Heart right ventricle (tissue), 16 donors: ENCODE data around the gene SLC34A1. TPM values are rescaled to one million over a fixed set of nuclear protein-coding genes. Genes with fewer than 3 reads are reported as not detected.

Experiments
- ATAC-seq, 8 donors: fragments of 200-7000 bp; cut with Tn5 transposase; one replicate each; pipeline ENCODE4 v1.9.1; 2020; ENCODE audit warnings: mild to moderate bottlenecking in 8 of 8, moderate library complexity in 8 of 8, moderate number of reproducible peaks in 1 of 8
- DNase-seq, 2 donors: peaks; one replicate each; pipeline ENCODE4 v3.0.0-alpha.2; 2020
- H3K27ac ChIP-seq, 10 donors: fragments of 200-600 bp; sonication (generic) in 2 of 10; one replicate each; pipeline versions ENCODE4 v1.5.0 to v1.8.0; 2020 to 2022; ENCODE audit warnings: mild to moderate bottlenecking in 3 of 10
- H3K27me3 ChIP-seq, 7 donors: fragments of 200-600 bp; one replicate each; pipeline ENCODE4 v1.8.0; 2021 to 2022; ENCODE audit warnings: mild to moderate bottlenecking in 2 of 7
- H3K36me3 ChIP-seq, 9 donors: fragments of 200-600 bp; sonication (generic) in 1 of 9; one replicate each; pipeline versions ENCODE4 v1.5.0 to v1.8.0; 2020 to 2022; ENCODE audit warnings: mild to moderate bottlenecking in 2 of 9
- H3K4me1 ChIP-seq, 9 donors: fragments of 200-600 bp; sonication (generic) in 1 of 9; one replicate each; pipeline versions ENCODE4 v1.5.0 to v1.8.0; 2020 to 2022; ENCODE audit warnings: mild to moderate bottlenecking in 4 of 9
- H3K4me3 ChIP-seq, 10 donors: fragments of 200-600 bp; sonication (generic) in 2 of 10; one replicate each; pipeline versions ENCODE4 v1.5.0 to v1.8.0; 2020 to 2022; ENCODE audit warnings: mild to moderate bottlenecking in 7 of 10, moderate library complexity in 2 of 10
- H3K9me3 ChIP-seq, 11 donors: fragments of 200-600 bp in 10 of 11; sonication (generic) in 2 of 11; one replicate each; pipeline versions ENCODE4 v1.5.0 to v1.8.0; 2013 to 2022; ENCODE audit warnings: mild to moderate bottlenecking in 2 of 11, control low read depth in 1 of 11, moderate library complexity in 1 of 11
- CTCF ChIP-seq, 9 donors: fragments of 200-600 bp; sonication (generic) in 2 of 9; IDR thresholded peaks; one replicate each; pipeline versions ENCODE4 v1.5.0 to v1.8.0; 2021 to 2022; ENCODE audit warnings: antibody characterized with exemption in 9 of 9, mild to moderate bottlenecking in 5 of 9, moderate library complexity in 1 of 9
- WGBS, 2 donors: extraction: QIAGEN DNeasy Blood & Tissue Kit; methylation state at CpG; one replicate each; pipeline ENCODE4 v1.1.7; 2013; ENCODE audit warnings: inconsistent platforms in 1 of 2; 5-methylcytosine and 5-hydroxymethylcytosine counted together
- intact Hi-C, 10 donors: fragments of 100-400 bp; cut with DNase I; formaldehyde crosslinking; loops; one replicate each; pipeline versions ENCODE4 v1.11.1 to v1.14.2; 2022
- polyA plus RNA-seq, 2 donors: library from polyadenylated mRNA; stranded (reverse); fragments of 200-250 nt; gene quantifications; one replicate each; pipeline ENCODE4 v1.2.3, GENCODE V29; 2013
- total RNA-seq, 10 donors: library from RNA; stranded (reverse); fragmentation: NEBNext Ultra II Directional in 3 of 10; extraction: Animal tissue kit (Norgen Biotek cat#: 25700) in 3 of 10; gene quantifications; one replicate each; pipeline versions ENCODE4 v1.2.1 to v1.2.4, GENCODE V29; 2021 to 2023
- donor health status: Arrhythmogenic right ventricular cardiomyopathy.
- donor health status: ischemic (EF 13 %, LVEDD 7.1; RV severe dilation, severe dysfunction).
- donor health status: healthy with polysubstance abuse.
- donor health status: DM: no; HTN: yes; CAD: no.
- donor health status: DM: no; HTN: no; CAD: no.
- donor health status: ischemic (EF 25% LVEDD 6.9; RV normal size, moderate dysfunction).
- donor health status: ischemic (EF 25% LVEDD 5.7; RV mildly dilated, moderate dysfunction).
- donor health status: healthy.
- donor health status: DM: yes; HTN: yes; CAD: no.
- donor health status: Ischemic cardiomyopathy.
- donor health status: ischemic (EF 35%, LVEDD 5.7; RV mildly dilated, moderate dysfunction).
- donor health status: nonischemic (EF 11% LVEDD 7.7; RV severe dilation, severe dysfunction).
- donor health status: DM: yes; HTN: yes; CAD: no.
- donor health status: PGD.
- donor health status: ischemic (EF 29% LVEDD 5.4; RV normal size, mild dysfunction).
- donor health status: nonischemic (EF 23%, LVEDD 6.1; RV moderate dilation, normal function).

SLC34A1 gene
- total and polyA plus RNA-seq, 12 donors, result 0.12 TPM; not detected in 11

- TF ChIP-seq CTCF (IDR thresholded peaks at IDR 0.05), result no peak
- WGBS, 2 donors, result 0 to 1% methylated on average over 75 to 82 of the region's 82 CpGs
- Histone ChIP-seq H3K4me3 (peak within 1 kb of the TSS; percentile 75 to 99 (median 92)), H3K27me3 (no peaks in the 10 kb centered on the region), H3K36me3 (peaks cover 0 to 21% (median 0%) of the 10 kb centered on the region in 9 donors), H3K27ac (peak within 1 kb of the TSS; percentile 85 to 96 (median 94)), H3K4me1 (peaks cover 16 to 59% (median 34%) of the 10 kb centered on the region in 9 donors), H3K9me3 (no peaks in the 10 kb centered on the region)
- ATAC-seq, result no peak
- intact Hi-C loops, result loop anchor here in 1 of 10 donors (2.0 kb wide), 1 partner anchor 70 kb away; the partner anchor contains the start of gene PDLIM7
- DNase-seq, result peak; percentile 51 to 56
Measured at GRCh38 chr5:177426566-177427210, 42.5 kb downstream of the SLC34A1 start, which contains the start of gene GRK6. GRK6 (plus strand) TSS chr5:177426676; CDS start chr5:177426846, 170 bp downstream.

- Histone ChIP-seq H3K27me3 (no peaks in the 10 kb centered on the region), H3K36me3 (peaks cover 0 to 27% (median 3%) of the 10 kb centered on the region in 9 donors), H3K4me1 (peaks cover 16 to 65% (median 40%) of the 10 kb centered on the region in 9 donors), H3K27ac (peak overlapping the region in 9 of 10 donors; percentile 83 to 96 (median 89)), H3K9me3 (no peaks in the 10 kb centered on the region), H3K4me3 (peak overlapping the region; percentile 75 to 99 (median 92))
- no peak for ATAC-seq
- WGBS, 2 donors, result 15% methylated on average over 11 of the region's 11 CpGs
- intact Hi-C loops, result loop anchor here in 1 of 10 donors (2.0 kb wide), 1 partner anchor 69 kb away; the partner anchor contains the start of gene PDLIM7
- TF ChIP-seq CTCF (IDR thresholded peaks at IDR 0.05), result no peak
- DNase-seq, result no peak
Measured at GRCh38 chr5:177427211-177427822, 43.1 kb downstream of the SLC34A1 start.

- intact Hi-C loops, result loop anchor here in 1 of 10 donors (2.0 kb wide), 1 partner anchor 69 kb away; the partner anchor contains the start of gene PDLIM7
- H3K27ac ChIP-seq, result peak overlapping the region in 3 of 10 donors; percentile 89 to 96 (median 92)
- 80 to 84% methylated on average over 11 of the region's 11 CpGs for WGBS, 2 donors
Measured at GRCh38 chr5:177427919-177428573, 43.8 kb downstream of the SLC34A1 start.

More at GRCh38 chr5:177427919-177428573, 43.8 kb downstream of the SLC34A1 start:
- Histone ChIP-seq H3K36me3 (peaks cover 0 to 35% (median 7%) of the 10 kb centered on the region in 9 donors), H3K4me1 (peaks cover 16 to 72% (median 46%) of the 10 kb centered on the region in 9 donors), H3K4me3 (peak overlapping the region in 6 of 10 donors; percentile 75 to 99 (median 93)), H3K27me3 (no peaks in the 10 kb centered on the region), H3K9me3 (no peaks in the 10 kb centered on the region)
- ATAC-seq (no peak), DNase-seq (peak in 1 of 2 donors; percentile 5)
- no peak for TF ChIP-seq CTCF (IDR thresholded peaks at IDR 0.05)
